H1 (cell line): ENCODE results near the gene MATN4.

Experiments used
- ASH2L ChIP-seq: fragments of 200-600, 300-600 bp; sonication (generic); IDR thresholded peaks from one replicate; pipeline ENCODE4 v1.7.1; 2017; ENCODE audit warnings: low read length
- ATF2 ChIP-seq: IDR thresholded peaks from 2 replicates; pipeline ENCODE4 v1.6.1; 2012; ENCODE audit warnings: low read length, inconsistent platforms
- CBX5 ChIP-seq: fragments of 300-800, 300-1000 bp; sonication (generic); IDR thresholded peaks from 2 replicates; pipeline ENCODE4 v1.7.1; 2016; ENCODE audit warnings: antibody characterized with exemption, low read length, low read depth
- CTCF ChIP-seq, 3 experiments: IDR thresholded peaks; 1 replicate in 2 of 3; 2 replicates in 1 of 3; pipeline versions ENCODE4 v1.5.1 to v1.6.1; 2011; ENCODE audit warnings: low read length in 3 of 3, mild to moderate bottlenecking in 3 of 3, inconsistent platforms in 2 of 3, low read depth in 1 of 3, moderate library complexity in 1 of 3; ENCODE audit not compliant: insufficient read depth in 1 of 3; ENCODE audit errors: control extremely low read depth in 1 of 3
- GABPA ChIP-seq: IDR thresholded peaks from 2 replicates; pipeline ENCODE4 v1.6.1; 2011; ENCODE audit warnings: mild to moderate bottlenecking, low read length, moderate library complexity, borderline replicate concordance; ENCODE audit not compliant: insufficient read depth
- JUN ChIP-seq: IDR thresholded peaks from 2 replicates; pipeline ENCODE4 v1.6.1; 2011; ENCODE audit warnings: low read depth, mild to moderate bottlenecking, improper control_type of control experiment, low read length
- POLR2A ChIP-seq, 2 experiments: IDR thresholded peaks; 1 replicate in 1 of 2; 2 replicates in 1 of 2; pipeline ENCODE4 v1.6.1; 2011; ENCODE audit warnings: low read depth in 2 of 2, low read length in 2 of 2, mild to moderate bottlenecking in 2 of 2; ENCODE audit errors: control extremely low read depth in 1 of 2
- POLR2AphosphoS5 ChIP-seq: IDR thresholded peaks from 2 replicates; pipeline ENCODE4 v1.6.1; 2011; ENCODE audit warnings: low read depth, low read length
- RFX5 ChIP-seq: IDR thresholded peaks from 2 replicates; pipeline ENCODE4 v1.6.1; 2011; ENCODE audit warnings: low read depth, low read length, improper control_type of control experiment, borderline replicate concordance
- TAF1 ChIP-seq: IDR thresholded peaks from 2 replicates; pipeline ENCODE4 v1.6.1; 2011; ENCODE audit warnings: mild to moderate bottlenecking, low read depth, low read length

GRCh38 chr20:45291526-45291925 is 16.6 kb downstream of the MATN4 start:
- TF ChIP-seq CTCF (IDR thresholded peaks at IDR 0.05; ENCODE audit: control extremely low read depth in 1 of 3, insufficient read depth in 1 of 3, low read depth in 1 of 3, low read length in 3 of 3) (no peak), RFX5 (no peak), TAF1 (no peak), GABPA (no peak), ATF2 (no peak), ASH2L (no peak), POLR2A (IDR thresholded peaks at IDR 0.05; ENCODE audit: control extremely low read depth in 1 of 2, low read depth in 2 of 2, low read length in 2 of 2) (no peak), POLR2AphosphoS5 (no peak), JUN (no peak), CBX5 (no peak)
